ENCODE results near the gene USP32.
"Not testable (repeated sequence)": the region's sequence is repeated elsewhere in the genome, so short reads cannot be mapped to it uniquely, and the experiment has no call there.

DNA sequence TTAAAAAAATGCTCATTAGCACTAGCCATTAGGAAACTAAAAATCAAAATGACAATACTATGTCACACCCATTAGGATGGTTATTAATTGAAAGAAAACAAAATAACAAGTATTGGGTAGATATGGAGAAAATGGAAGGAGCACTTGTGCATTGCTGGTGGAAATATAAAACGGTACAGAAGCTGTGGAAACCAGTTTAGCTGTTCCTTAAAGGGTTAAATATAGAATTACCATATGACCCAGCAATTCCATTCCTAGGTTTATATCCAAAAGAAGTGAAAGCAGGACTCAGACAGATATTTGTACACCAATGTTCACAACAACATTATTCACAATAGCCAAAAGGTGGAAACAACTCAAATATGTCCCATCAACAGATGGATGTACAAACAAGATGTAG is 13.7 kb downstream of the USP32 start:
- TF ChIP-seq, protein P1, sequence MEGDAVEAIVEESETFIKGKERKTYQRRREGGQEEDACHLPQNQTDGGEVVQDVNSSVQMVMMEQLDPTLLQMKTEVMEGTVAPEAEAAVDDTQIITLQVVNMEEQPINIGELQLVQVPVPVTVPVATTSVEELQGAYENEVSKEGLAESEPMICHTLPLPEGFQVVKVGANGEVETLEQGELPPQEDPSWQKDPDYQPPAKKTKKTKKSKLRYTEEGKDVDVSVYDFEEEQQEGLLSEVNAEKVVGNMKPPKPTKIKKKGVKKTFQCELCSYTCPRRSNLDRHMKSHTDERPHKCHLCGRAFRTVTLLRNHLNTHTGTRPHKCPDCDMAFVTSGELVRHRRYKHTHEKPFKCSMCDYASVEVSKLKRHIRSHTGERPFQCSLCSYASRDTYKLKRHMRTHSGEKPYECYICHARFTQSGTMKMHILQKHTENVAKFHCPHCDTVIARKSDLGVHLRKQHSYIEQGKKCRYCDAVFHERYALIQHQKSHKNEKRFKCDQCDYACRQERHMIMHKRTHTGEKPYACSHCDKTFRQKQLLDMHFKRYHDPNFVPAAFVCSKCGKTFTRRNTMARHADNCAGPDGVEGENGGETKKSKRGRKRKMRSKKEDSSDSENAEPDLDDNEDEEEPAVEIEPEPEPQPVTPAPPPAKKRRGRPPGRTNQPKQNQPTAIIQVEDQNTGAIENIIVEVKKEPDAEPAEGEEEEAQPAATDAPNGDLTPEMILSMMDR (IDR thresholded peaks at IDR 0.05) = not testable (repeated sequence)
- TF ChIP-seq POLR2A (IDR thresholded peaks at IDR 0.05) = not testable (repeated sequence)

Data from right lobe of liver (tissue), 4 donors.